Ammon's horn (tissue), 1 donor: ENCODE measurements around the gene ROPN1B.
"Not testable (repeated sequence)": the region's sequence is repeated elsewhere in the genome, so short reads cannot be mapped to it uniquely, and the experiment has no call there.

Experiments
- DNase-seq: peaks from one replicate; pipeline ENCODE4 v3.0.0-alpha.2; 2016; ENCODE audit warnings: low spot score

The ROPN1B gene

GRCh38 chr3:125958511-125959316 lies 10.3 kb upstream of the ROPN1B start:
- no peak for DNase-seq

- no peak for DNase-seq
Observed at GRCh38 chr3:125959317-125960065, 9.5 kb upstream of the ROPN1B start.

GRCh38 chr3:125960066-125960424 lies 8.9 kb upstream of the ROPN1B start:
- no peak for DNase-seq

- DNase-seq, result no peak
Observed at GRCh38 chr3:125960456-125961288, 8.3 kb upstream of the ROPN1B start.

- DNase-seq, result no peak
Observed at GRCh38 chr3:125961289-125961589, 7.7 kb upstream of the ROPN1B start.

- DNase-seq, result not testable (repeated sequence)
Observed at GRCh38 chr3:125963834-125964233, 5.1 kb upstream of the ROPN1B start.

GRCh38 chr3:125965505-125965904 lies 3.5 kb upstream of the ROPN1B start:
- DNase-seq, result no peak

GRCh38 chr3:125967156-125967555 lies 1.8 kb upstream of the ROPN1B start:
- no peak for DNase-seq

- DNase-seq, result not testable (repeated sequence)
Observed at GRCh38 chr3:125968121-125968520, 857 bp upstream of the ROPN1B start.

GRCh38 chr3:125971997-125972944 lies 3.3 kb downstream of the ROPN1B start:
- peak; percentile 63 for DNase-seq

GRCh38 chr3:125975245-125976002 lies 6.4 kb downstream of the ROPN1B start:
- DNase-seq, result not testable (repeated sequence)

- not testable (repeated sequence) for DNase-seq
Observed at GRCh38 chr3:125976003-125976390, 7.0 kb downstream of the ROPN1B start.

- not testable (repeated sequence) for DNase-seq
Observed at GRCh38 chr3:125977104-125977503, 8.1 kb downstream of the ROPN1B start.

GRCh38 chr3:125984951-125985350 lies 16.0 kb downstream of the ROPN1B start:
- not testable (repeated sequence) for DNase-seq

- peak; percentile 86 for DNase-seq
Observed at GRCh38 chr3:125990253-125990970, 21.4 kb downstream of the ROPN1B start.

GRCh38 chr3:125996751-125997150 lies 27.8 kb downstream of the ROPN1B start:
- DNase-seq, result not testable (repeated sequence)

GRCh38 chr3:126002189-126002588 lies 33.2 kb downstream of the ROPN1B start:
- DNase-seq, result no peak

GRCh38 chr3:126003447-126004190 lies 34.6 kb downstream of the ROPN1B start:
- no peak for DNase-seq

- DNase-seq, result no peak
Observed at GRCh38 chr3:126004217-126004616, 35.2 kb downstream of the ROPN1B start.
